Mesenchymal stem cell (in vitro differentiated cells and primary cell): Measurements from ENCODE around the gene PRKAA1.

Experiments
- DNase-seq: peaks from one replicate; pipeline ENCODE4 v3.0.0-alpha.2; 2013
- H2AFZ ChIP-seq: one replicate; pipeline ENCODE4 v1.6.1; 2013; ENCODE audit warnings: low read depth, mild to moderate bottlenecking, control low read depth, inconsistent platforms, low read length, moderate library complexity
- H2AK5ac ChIP-seq: 2 replicates; pipeline ENCODE4 v1.6.1; 2013; ENCODE audit warnings: low read length, moderate library complexity, mild to moderate bottlenecking, inconsistent platforms; ENCODE audit not compliant: severe bottlenecking
- H2BK120ac ChIP-seq: one replicate; pipeline ENCODE4 v1.6.1; 2013; ENCODE audit warnings: low read depth, mild to moderate bottlenecking, inconsistent platforms, low read length, moderate library complexity
- H2BK12ac ChIP-seq, 2 experiments: one replicate each; pipeline ENCODE4 v1.6.1; 2013; ENCODE audit warnings: inconsistent platforms in 2 of 2, low read length in 2 of 2, mild to moderate bottlenecking in 2 of 2, moderate library complexity in 2 of 2, control low read depth in 1 of 2
- H2BK15ac ChIP-seq: one replicate; pipeline ENCODE4 v1.6.1; 2013; ENCODE audit warnings: mild to moderate bottlenecking, low read depth, inconsistent platforms; ENCODE audit not compliant: poor library complexity, severe bottlenecking
- H2BK5ac ChIP-seq: 2 replicates; pipeline ENCODE4 v1.6.1; 2013; ENCODE audit warnings: low read depth, mild to moderate bottlenecking, low read length, control low read depth, inconsistent platforms; ENCODE audit not compliant: poor library complexity, severe bottlenecking
- H3K14ac ChIP-seq, 2 experiments: one replicate each; pipeline ENCODE4 v1.6.1; 2013; ENCODE audit warnings: inconsistent platforms in 2 of 2, low read length in 2 of 2, control low read depth in 1 of 2, mild to moderate bottlenecking in 1 of 2, moderate library complexity in 1 of 2
- H3K18ac ChIP-seq, 2 experiments: one replicate each; pipeline ENCODE4 v1.6.1; 2013; ENCODE audit warnings: inconsistent platforms in 2 of 2, low read length in 2 of 2, control low read depth in 1 of 2, low read depth in 1 of 2, mild to moderate bottlenecking in 1 of 2
- H3K23ac ChIP-seq, 2 experiments: one replicate each; pipeline ENCODE4 v1.6.1; 2013; ENCODE audit warnings: inconsistent platforms in 2 of 2, low read length in 2 of 2, mild to moderate bottlenecking in 2 of 2, moderate library complexity in 2 of 2, control low read depth in 1 of 2
- H3K27ac ChIP-seq: 2 replicates; pipeline ENCODE4 v1.5.1; 2013; ENCODE audit warnings: mild to moderate bottlenecking, moderate library complexity, low read length, control low read depth, inconsistent platforms; ENCODE audit not compliant: poor library complexity, severe bottlenecking
- H3K27me3 ChIP-seq, 2 experiments: 2 replicates each; pipeline versions ENCODE4 v1.6.1 to v1.7.0; 2013; ENCODE audit warnings: low read length in 2 of 2, mild to moderate bottlenecking in 2 of 2, moderate library complexity in 2 of 2, control low read depth in 1 of 2, inconsistent platforms in 1 of 2; ENCODE audit not compliant: control insufficient read depth in 1 of 2, insufficient read depth in 1 of 2
- H3K36me3 ChIP-seq, 2 experiments: 2 replicates each; pipeline versions ENCODE4 v1.6.1 to v1.7.0; 2013; ENCODE audit warnings: low read length in 2 of 2, control low read depth in 1 of 2, inconsistent platforms in 1 of 2, low read depth in 1 of 2, mild to moderate bottlenecking in 1 of 2; ENCODE audit not compliant: insufficient read depth in 2 of 2, control insufficient read depth in 1 of 2
- H3K4ac ChIP-seq, 2 experiments: one replicate each; pipeline ENCODE4 v1.6.1; 2013; ENCODE audit warnings: inconsistent platforms in 2 of 2, low read length in 2 of 2, mild to moderate bottlenecking in 2 of 2, moderate library complexity in 2 of 2, control low read depth in 1 of 2, low read depth in 1 of 2
- H3K4me1 ChIP-seq: 2 replicates; pipeline ENCODE4 v1.6.1; 2013; ENCODE audit warnings: low read depth, low read length, control low read depth; ENCODE audit not compliant: control insufficient read depth, insufficient read depth
- H3K4me2 ChIP-seq: 2 replicates; pipeline ENCODE4 v1.6.1; 2013; ENCODE audit warnings: low read length, mild to moderate bottlenecking, inconsistent platforms; ENCODE audit not compliant: poor library complexity, severe bottlenecking
- H3K4me3 ChIP-seq, 2 experiments: 2 replicates each; pipeline versions ENCODE4 v1.5.1 to v1.7.0; 2013; ENCODE audit warnings: low read length in 2 of 2, mild to moderate bottlenecking in 2 of 2, control low read depth in 1 of 2, low read depth in 1 of 2; ENCODE audit not compliant: insufficient read depth in 1 of 2
- H3K79me1 ChIP-seq: replicated peaks from 2 replicates; pipeline ENCODE4 v1.6.1; 2013; ENCODE audit warnings: mild to moderate bottlenecking, control low read depth, low read length, inconsistent platforms; ENCODE audit not compliant: poor library complexity, severe bottlenecking
- H3K9ac ChIP-seq: 2 replicates; pipeline ENCODE4 v1.7.0; 2013; ENCODE audit warnings: mild to moderate bottlenecking, low read length, moderate library complexity
- H3K9me3 ChIP-seq: 2 replicates; pipeline ENCODE4 v1.7.0; 2013; ENCODE audit warnings: mild to moderate bottlenecking, low read length; ENCODE audit not compliant: control insufficient read depth
- H4K8ac ChIP-seq: one replicate; pipeline ENCODE4 v1.6.1; 2013; ENCODE audit warnings: inconsistent platforms, mild to moderate bottlenecking, low read length, moderate library complexity
- H4K91ac ChIP-seq: one replicate; pipeline ENCODE4 v1.6.1; 2013; ENCODE audit warnings: mild to moderate bottlenecking, low read length, inconsistent platforms
- WGBS: methylation state at CpG from one replicate; pipeline ENCODE4 v1.1.7; 2013; ENCODE audit warnings: mixed read lengths; 5-methylcytosine and 5-hydroxymethylcytosine counted together

The PRKAA1 gene

DNA sequence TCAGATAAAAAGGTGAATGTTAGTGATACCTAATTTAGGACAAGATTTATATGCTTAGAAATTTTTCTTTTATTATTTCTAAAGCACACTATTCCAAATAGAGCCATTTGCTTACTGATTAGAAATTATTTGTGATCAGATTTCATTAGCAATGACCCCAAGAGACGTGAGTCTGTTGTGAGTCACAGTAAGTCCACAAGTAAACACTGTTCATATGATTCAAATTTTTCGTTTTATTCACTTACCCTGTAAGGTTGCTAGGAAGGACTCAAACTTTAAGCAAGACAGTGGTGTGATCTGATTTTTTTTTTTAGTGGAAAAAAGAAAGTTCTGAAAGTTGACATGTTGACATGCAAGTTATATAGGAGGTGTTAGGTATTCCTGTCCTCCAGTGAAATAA, 44.2 kb upstream of the PRKAA1 start:
- Histone ChIP-seq H3K4me3 (peak overlapping the region in 1 of 2 experiments; percentile 83), H2AFZ (no peak overlapping the region), H4K8ac (no peak overlapping the region), H3K9ac (peak overlapping the region; percentile 99), H2BK15ac (no peak overlapping the region), H2AK5ac (no peak overlapping the region), H3K27ac (no peak overlapping the region), H3K4ac (no peak overlapping the region), H3K14ac (no peak overlapping the region), H4K91ac (no peak overlapping the region), H2BK120ac (no peak overlapping the region), H3K23ac (no peak overlapping the region), H3K9me3 (no peaks in the 10 kb centered on the region), H3K79me1 (no peaks in the 10 kb centered on the region), H3K4me2 (no peak overlapping the region), H2BK12ac (no peak overlapping the region), H3K18ac (no peak overlapping the region), H3K36me3 (peaks cover 0 to 40% of the 10 kb centered on the region in 2 experiments), H3K4me1 (no peaks in the 10 kb centered on the region), H2BK5ac (no peak overlapping the region), H3K27me3 (no peaks in the 10 kb centered on the region)
- peak; percentile 52 for DNase-seq
- no CpG with 5 or more reads among the region's 2 CpGs for WGBS

DNA sequence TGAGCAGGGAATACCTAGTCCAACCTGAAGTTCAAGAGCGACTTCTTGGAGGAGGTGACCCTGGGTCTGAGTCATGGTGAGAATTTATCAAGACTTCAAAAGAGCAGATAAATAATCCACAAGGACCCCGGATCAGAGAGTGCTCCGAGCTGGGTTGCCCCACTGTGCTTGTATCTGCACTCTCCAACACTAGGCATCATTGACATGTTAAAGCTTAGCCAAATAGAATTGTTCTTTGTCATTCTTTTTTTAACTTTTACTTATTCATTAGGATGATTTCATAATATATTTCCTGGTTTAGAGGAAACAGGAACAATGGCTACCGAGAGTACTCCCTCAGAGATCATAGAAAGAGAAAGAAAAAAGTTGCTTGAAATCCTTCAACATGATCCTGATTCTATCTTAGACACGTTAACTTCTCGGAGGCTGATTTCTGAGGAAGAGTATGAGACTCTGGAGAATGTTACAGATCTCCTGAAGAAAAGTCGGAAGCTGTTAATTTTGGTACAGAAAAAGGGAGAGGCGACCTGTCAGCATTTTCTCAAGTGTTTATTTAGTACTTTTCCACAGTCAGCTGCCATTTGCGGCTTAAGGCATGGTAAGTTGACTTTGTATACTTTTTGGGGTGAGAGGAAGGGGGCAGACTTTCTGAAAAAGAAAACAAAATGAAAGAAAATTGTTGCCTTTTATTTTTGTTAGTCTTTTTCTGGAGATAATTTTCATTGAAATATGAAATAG, 43.1 kb upstream of the PRKAA1 start, which contains the start of gene CARD6:
Gene CARD6 (plus strand): TSS at position 300 of the 738 bp plus-strand sequence. CDS start 16 bp downstream, at position 316.
- H2AK5ac ChIP-seq = no peak within 1 kb of the TSS
- peak within 1 kb of the TSS; percentile 40 for H2BK15ac ChIP-seq
- 24% methylated on average over 8 of the region's 9 CpGs for WGBS
- peak within 1 kb of the TSS in 1 of 2 experiments; percentile 83 for H3K4me3 ChIP-seq
- H4K91ac ChIP-seq = no peak within 1 kb of the TSS
- no peak within 1 kb of the TSS for H3K4me2 ChIP-seq
- H3K27ac ChIP-seq = no peak within 1 kb of the TSS
- H2BK12ac ChIP-seq = peak within 1 kb of the TSS in 1 of 2 experiments; percentile 63
- H3K79me1 ChIP-seq = no peaks in the 10 kb centered on the region
- no peaks in the 10 kb centered on the region for H3K27me3 ChIP-seq
- H3K9me3 ChIP-seq = no peaks in the 10 kb centered on the region
- peak within 1 kb of the TSS; percentile 42 for H4K8ac ChIP-seq
- no peak within 1 kb of the TSS for H2BK120ac ChIP-seq
- H3K36me3 ChIP-seq = peaks cover 0 to 29% of the 10 kb centered on the region in 2 experiments
- H2BK5ac ChIP-seq = no peak within 1 kb of the TSS
- peak within 1 kb of the TSS in 1 of 2 experiments; percentile 84 for H3K18ac ChIP-seq
- DNase-seq = peak; percentile 76
- no peak within 1 kb of the TSS for H3K23ac ChIP-seq
- peak within 1 kb of the TSS; percentile 99 for H3K9ac ChIP-seq
- no peaks in the 10 kb centered on the region for H3K4me1 ChIP-seq
- H3K14ac ChIP-seq = no peak within 1 kb of the TSS
- H2AFZ ChIP-seq = no peak within 1 kb of the TSS
- H3K4ac ChIP-seq = peak within 1 kb of the TSS in 1 of 2 experiments; percentile 26

GRCh38 chr5:40838086-40838485, 39.9 kb upstream of the PRKAA1 start:
- H3K4me3 ChIP-seq = no peak overlapping the region
- H3K4me1 ChIP-seq = peaks cover 5% of the 10 kb centered on the region
- no peak overlapping the region for H3K4ac ChIP-seq
- H2BK15ac ChIP-seq = no peak overlapping the region
- H2BK5ac ChIP-seq = no peak overlapping the region
- no peak overlapping the region for H3K9ac ChIP-seq
- H3K18ac ChIP-seq = no peak overlapping the region
- DNase-seq = no peak
- H2AFZ ChIP-seq = no peak overlapping the region
- no peaks in the 10 kb centered on the region for H3K79me1 ChIP-seq
- H3K4me2 ChIP-seq = no peak overlapping the region
- H3K23ac ChIP-seq = no peak overlapping the region
- no peak overlapping the region for H2AK5ac ChIP-seq
- H4K8ac ChIP-seq = no peak overlapping the region
- H4K91ac ChIP-seq = no peak overlapping the region
- 99% methylated on average over 6 of the region's 6 CpGs for WGBS
- no peak overlapping the region for H3K27ac ChIP-seq
- H3K36me3 ChIP-seq = peaks cover 3 to 13% of the 10 kb centered on the region in 2 experiments
- no peaks in the 10 kb centered on the region for H3K27me3 ChIP-seq
- no peak overlapping the region for H2BK12ac ChIP-seq
- no peak overlapping the region for H3K14ac ChIP-seq
- H3K9me3 ChIP-seq = no peaks in the 10 kb centered on the region
- no peak overlapping the region for H2BK120ac ChIP-seq

DNA sequence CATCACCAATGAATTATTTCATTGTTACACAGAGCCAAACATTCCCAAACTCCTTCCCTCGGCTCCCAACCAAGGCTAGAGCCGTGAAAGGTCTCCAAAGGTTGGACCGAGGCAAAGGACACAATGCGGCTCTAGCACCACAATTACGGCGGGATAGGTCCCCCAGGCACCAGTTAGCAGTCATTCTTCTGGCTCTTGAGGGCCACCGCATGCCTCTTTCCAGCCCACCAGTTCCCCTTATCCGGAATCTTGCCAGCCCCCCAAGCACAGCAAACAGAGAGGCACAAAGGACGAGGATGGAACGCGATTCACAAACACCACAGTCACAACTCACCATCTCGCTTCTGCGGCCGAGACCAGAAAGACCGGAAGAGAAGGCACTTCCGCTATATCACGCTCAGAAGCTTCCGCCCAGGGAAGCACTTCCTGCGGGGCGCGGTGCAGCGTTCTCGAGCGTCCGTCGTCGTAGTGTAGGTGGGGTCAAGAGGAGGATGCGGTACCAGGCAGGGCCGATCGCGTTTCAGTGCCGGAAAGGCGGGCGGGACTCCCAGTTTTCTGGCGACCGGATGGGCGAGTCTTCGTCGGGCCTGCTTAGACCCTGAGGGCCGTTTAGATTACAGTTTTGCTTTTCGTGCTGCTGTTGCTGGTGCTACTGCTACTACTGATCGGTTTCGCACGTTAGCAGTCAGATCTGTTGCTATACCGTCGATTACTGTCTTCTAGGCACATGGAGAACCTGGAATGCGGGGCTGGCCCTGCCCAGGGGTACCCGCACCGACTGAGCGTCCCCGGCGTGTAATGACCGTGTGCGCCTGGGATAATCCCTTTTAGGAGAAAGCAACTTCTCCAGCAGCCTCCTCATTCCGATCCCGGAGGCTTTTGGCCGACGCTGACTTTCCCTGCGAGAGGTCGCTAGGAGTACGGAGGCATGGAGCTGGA, 36.9 kb upstream of the PRKAA1 start, which contains the start of gene RPL37:
Gene RPL37 (minus strand): TSS at position 374 of the 939 bp plus-strand sequence. CDS start 37 bp downstream, at position 337.
- Histone ChIP-seq H3K79me1 (peaks cover 1% of the 10 kb centered on the region), H3K27me3 (no peaks in the 10 kb centered on the region), H2BK5ac (peak within 1 kb of the TSS; percentile 3), H3K14ac (peak within 1 kb of the TSS in 1 of 2 experiments; percentile 55), H3K23ac (no peak within 1 kb of the TSS), H3K27ac (peak within 1 kb of the TSS; percentile 86), H4K91ac (peak within 1 kb of the TSS; percentile 40), H3K36me3 (peaks cover 13 to 43% of the 10 kb centered on the region in 2 experiments), H3K4ac (peak within 1 kb of the TSS; percentile 87 to 89), H2AK5ac (peak within 1 kb of the TSS; percentile 50), H2BK15ac (no peak within 1 kb of the TSS), H4K8ac (peak within 1 kb of the TSS; percentile 94), H3K9me3 (no peaks in the 10 kb centered on the region), H2AFZ (no peak within 1 kb of the TSS), H2BK120ac (peak within 1 kb of the TSS; percentile 51), H3K9ac (peak within 1 kb of the TSS; percentile 100), H3K4me1 (peaks cover 5% of the 10 kb centered on the region), H3K4me3 (peak within 1 kb of the TSS; percentile 64 to 100), H3K18ac (peak within 1 kb of the TSS; percentile 73 to 80), H2BK12ac (no peak within 1 kb of the TSS), H3K4me2 (peak within 1 kb of the TSS; percentile 91)
- WGBS = 2% methylated on average over 59 of the region's 61 CpGs
- peak; percentile 98 for DNase-seq
